K562 (cell line): ENCODE data around the gene LCTL. TPM values are rescaled to one million over a fixed set of nuclear protein-coding genes. Genes with fewer than 3 reads are reported as not detected.

Experiments
- BCOR ChIP-seq: fragments of 450-650 bp; IDR thresholded peaks from 2 replicates; pipeline ENCODE4 v1.6.1; 2016
- MAFK ChIP-seq: IDR thresholded peaks from 2 replicates; pipeline ENCODE4 v1.6.1; 2011; ENCODE audit warnings: low read length, improper control_type of control experiment
- NR2F6 ChIP-seq: fragments of 450-650 bp; formaldehyde crosslinking; IDR thresholded peaks from 2 replicates; pipeline ENCODE4 v1.4.0; 2020; ENCODE audit warnings: mild to moderate bottlenecking
- PYGO2 ChIP-seq: fragments of 450-650 bp; IDR thresholded peaks from 2 replicates; pipeline ENCODE4 v1.6.1; 2016; ENCODE audit warnings: mild to moderate bottlenecking, missing genetic modification characterization, moderate library complexity, missing compliant biosample characterization
- RBFOX2 ChIP-seq: fragments of 200-400 bp; formaldehyde crosslinking; IDR thresholded peaks from 2 replicates; pipeline ENCODE4 v1.6.1; 2017; ENCODE audit warnings: low read depth, mild to moderate bottlenecking, low read length, moderate library complexity
- SRSF7 ChIP-seq: fragments of 200-400 bp; formaldehyde crosslinking; optimal IDR thresholded peaks from 2 replicates; pipeline ENCODE3; 2017; ENCODE audit warnings: mild to moderate bottlenecking, low read depth, low read length
- ZNF12 ChIP-seq: sonication (generic); formaldehyde crosslinking; IDR thresholded peaks from 2 replicates; pipeline ENCODE4 v1.4.0; 2020; ENCODE audit warnings: mild to moderate bottlenecking, missing genetic modification reagents
- polyA plus RNA-seq, 8 experiments: library from polyadenylated mRNA; depleted of rRNA in 4 of 8; stranded (reverse) in 5 of 8; unstranded in 3 of 8; fragments of >200 nt; fragmentation: Nextera tagmentation in 2 of 8; fragmentation: Illumina TruSeq in 1 of 8; extraction: Ambion mirVana in 2 of 8; extraction: Trizol in 1 of 8; gene quantifications; 2 replicates each; pipeline versions ENCODE4 v1.2.1 to v1.2.3, GENCODE V29; 2011 to 2014; ENCODE audit warnings: inconsistent platforms in 1 of 8, missing spikeins in 1 of 8
- total RNA-seq, 7 experiments: library from RNA; depleted of rRNA in 6 of 7; stranded (reverse); fragments of >200 nt in 6 of 7; fragmentation: Illumina TruSeq in 2 of 7; extraction: Trizol in 2 of 7; gene quantifications; 2 replicates each; pipeline versions ENCODE4 v1.2.1 to v1.2.3, GENCODE V29; 2011 to 2021; ENCODE audit warnings: low replicate concordance in 1 of 7
- TF ChIP-seq, protein P1 (sequence below), 2 experiments: IDR thresholded peaks in 1 of 2; conservative IDR thresholded peaks in 1 of 2; 2 replicates each; pipeline ENCODE4 v1.6.1; 2016; ENCODE audit warnings: low read depth in 2 of 2, mild to moderate bottlenecking in 1 of 2, missing compliant biosample characterization in 1 of 2, missing genetic modification characterization in 1 of 2, moderate library complexity in 1 of 2
- TF ChIP-seq, protein P2 (sequence below): fragments of 450-650 bp; formaldehyde crosslinking; IDR thresholded peaks from 2 replicates; pipeline ENCODE4 v1.4.0; 2022; ENCODE audit warnings: mild to moderate bottlenecking, moderate library complexity
- TF ChIP-seq, protein P3 (sequence below), 2 experiments: fragments of 450-650 bp in 1 of 2; sonication (generic) in 1 of 2; formaldehyde crosslinking in 1 of 2; IDR thresholded peaks; 2 replicates each; pipeline versions ENCODE4 v1.7.1 to v1.9.0; 2016 to 2022; ENCODE audit warnings: inconsistent platforms in 1 of 2, mild to moderate bottlenecking in 1 of 2, missing genetic modification reagents in 1 of 2
- TF ChIP-seq, protein P4 (sequence below): fragments of 250-450 bp; sonication (Bioruptor Pico); IDR thresholded peaks from 2 replicates; pipeline ENCODE4 v1.8.0; 2022; ENCODE audit warnings: moderate library complexity, mild to moderate bottlenecking, inconsistent platforms
- TF ChIP-seq, protein P5 (sequence below): fragments of 450-650 bp; conservative IDR thresholded peaks from 2 replicates; pipeline ENCODE4 v1.6.1; 2016; ENCODE audit warnings: missing genetic modification characterization, low read depth, mild to moderate bottlenecking, control low read depth, missing compliant biosample characterization

The LCTL gene
- total and polyA plus RNA-seq, 9 of the 15 experiments (the other 6 are each of a cell fraction or from before 2014, with no cell fraction given) = 0.08 to 0.31 (median 0.17) TPM; not detected in 6

DNA sequence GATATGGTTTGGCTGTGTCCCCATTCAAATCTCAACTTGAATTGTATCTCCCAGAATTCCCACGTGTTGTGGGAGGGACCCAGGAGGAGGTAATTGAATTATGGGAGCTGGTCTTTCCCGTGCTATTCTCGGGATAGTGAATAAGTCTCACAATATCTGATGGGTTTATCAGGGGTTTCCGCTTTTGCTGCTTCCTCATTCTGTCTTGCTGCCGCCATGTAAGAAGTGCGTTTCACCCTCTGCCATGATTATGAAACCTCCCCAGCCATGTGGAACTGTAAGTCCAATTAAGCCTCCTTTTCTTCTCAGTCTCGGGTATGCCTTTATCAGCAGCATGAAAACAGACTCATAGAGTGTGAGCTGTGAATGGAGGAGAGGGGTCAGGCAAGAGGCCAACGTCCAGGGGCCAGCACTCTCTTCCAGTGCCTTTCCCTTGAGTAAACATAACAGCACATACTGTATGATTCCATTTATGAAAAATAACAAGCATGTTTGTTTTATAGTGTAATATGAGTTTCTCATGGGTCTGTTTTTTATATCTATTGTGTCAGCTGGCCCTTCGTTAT is 16.3 kb upstream of the LCTL start (continued):
- TF ChIP-seq, protein P1, sequence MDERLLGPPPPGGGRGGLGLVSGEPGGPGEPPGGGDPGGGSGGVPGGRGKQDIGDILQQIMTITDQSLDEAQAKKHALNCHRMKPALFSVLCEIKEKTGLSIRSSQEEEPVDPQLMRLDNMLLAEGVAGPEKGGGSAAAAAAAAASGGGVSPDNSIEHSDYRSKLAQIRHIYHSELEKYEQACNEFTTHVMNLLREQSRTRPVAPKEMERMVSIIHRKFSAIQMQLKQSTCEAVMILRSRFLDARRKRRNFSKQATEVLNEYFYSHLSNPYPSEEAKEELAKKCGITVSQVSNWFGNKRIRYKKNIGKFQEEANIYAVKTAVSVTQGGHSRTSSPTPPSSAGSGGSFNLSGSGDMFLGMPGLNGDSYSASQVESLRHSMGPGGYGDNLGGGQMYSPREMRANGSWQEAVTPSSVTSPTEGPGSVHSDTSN (CRISPR knock-in tag; IDR thresholded peaks at IDR 0.05; ENCODE audit: low read depth) = no peak
- TF ChIP-seq, protein P1 (tag; conservative IDR thresholded peaks at IDR 0.05; ENCODE audit: low read depth) = no peak
- no peak for TF ChIP-seq PYGO2 (tag)
- no peak for TF ChIP-seq BCOR
- no peak for TF ChIP-seq ZNF12
- TF ChIP-seq, protein P2, sequence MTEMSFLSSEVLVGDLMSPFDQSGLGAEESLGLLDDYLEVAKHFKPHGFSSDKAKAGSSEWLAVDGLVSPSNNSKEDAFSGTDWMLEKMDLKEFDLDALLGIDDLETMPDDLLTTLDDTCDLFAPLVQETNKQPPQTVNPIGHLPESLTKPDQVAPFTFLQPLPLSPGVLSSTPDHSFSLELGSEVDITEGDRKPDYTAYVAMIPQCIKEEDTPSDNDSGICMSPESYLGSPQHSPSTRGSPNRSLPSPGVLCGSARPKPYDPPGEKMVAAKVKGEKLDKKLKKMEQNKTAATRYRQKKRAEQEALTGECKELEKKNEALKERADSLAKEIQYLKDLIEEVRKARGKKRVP (CRISPR knock-in tag) = peak; percentile 47; the same call in 1 of the 2 replicates
- peak; percentile 78 for TF ChIP-seq RBFOX2
- TF ChIP-seq, protein P3, sequence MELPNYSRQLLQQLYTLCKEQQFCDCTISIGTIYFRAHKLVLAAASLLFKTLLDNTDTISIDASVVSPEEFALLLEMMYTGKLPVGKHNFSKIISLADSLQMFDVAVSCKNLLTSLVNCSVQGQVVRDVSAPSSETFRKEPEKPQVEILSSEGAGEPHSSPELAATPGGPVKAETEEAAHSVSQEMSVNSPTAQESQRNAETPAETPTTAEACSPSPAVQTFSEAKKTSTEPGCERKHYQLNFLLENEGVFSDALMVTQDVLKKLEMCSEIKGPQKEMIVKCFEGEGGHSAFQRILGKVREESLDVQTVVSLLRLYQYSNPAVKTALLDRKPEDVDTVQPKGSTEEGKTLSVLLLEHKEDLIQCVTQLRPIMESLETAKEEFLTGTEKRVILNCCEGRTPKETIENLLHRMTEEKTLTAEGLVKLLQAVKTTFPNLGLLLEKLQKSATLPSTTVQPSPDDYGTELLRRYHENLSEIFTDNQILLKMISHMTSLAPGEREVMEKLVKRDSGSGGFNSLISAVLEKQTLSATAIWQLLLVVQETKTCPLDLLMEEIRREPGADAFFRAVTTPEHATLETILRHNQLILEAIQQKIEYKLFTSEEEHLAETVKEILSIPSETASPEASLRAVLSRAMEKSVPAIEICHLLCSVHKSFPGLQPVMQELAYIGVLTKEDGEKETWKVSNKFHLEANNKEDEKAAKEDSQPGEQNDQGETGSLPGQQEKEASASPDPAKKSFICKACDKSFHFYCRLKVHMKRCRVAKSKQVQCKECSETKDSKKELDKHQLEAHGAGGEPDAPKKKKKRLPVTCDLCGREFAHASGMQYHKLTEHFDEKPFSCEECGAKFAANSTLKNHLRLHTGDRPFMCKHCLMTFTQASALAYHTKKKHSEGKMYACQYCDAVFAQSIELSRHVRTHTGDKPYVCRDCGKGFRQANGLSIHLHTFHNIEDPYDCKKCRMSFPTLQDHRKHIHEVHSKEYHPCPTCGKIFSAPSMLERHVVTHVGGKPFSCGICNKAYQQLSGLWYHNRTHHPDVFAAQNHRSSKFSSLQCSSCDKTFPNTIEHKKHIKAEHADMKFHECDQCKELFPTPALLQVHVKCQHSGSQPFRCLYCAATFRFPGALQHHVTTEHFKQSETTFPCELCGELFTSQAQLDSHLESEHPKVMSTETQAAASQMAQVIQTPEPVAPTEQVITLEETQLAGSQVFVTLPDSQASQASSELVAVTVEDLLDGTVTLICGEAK (IDR thresholded peaks at IDR 0.05) = no peak; the same call in 1 of the 2 replicates
- TF ChIP-seq, protein P3 (CRISPR knock-in tag; IDR thresholded peaks at IDR 0.05) = no peak
- no peak for TF ChIP-seq MAFK
- TF ChIP-seq, protein P4, sequence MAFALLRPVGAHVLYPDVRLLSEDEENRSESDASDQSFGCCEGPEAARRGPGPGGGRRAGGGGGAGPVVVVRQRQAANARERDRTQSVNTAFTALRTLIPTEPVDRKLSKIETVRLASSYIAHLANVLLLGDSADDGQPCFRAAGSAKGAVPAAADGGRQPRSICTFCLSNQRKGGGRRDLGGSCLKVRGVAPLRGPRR (CRISPR knock-in tag) = no peak
- no peak for TF ChIP-seq SRSF7
- TF ChIP-seq NR2F6 = no peak
- TF ChIP-seq, protein P5, sequence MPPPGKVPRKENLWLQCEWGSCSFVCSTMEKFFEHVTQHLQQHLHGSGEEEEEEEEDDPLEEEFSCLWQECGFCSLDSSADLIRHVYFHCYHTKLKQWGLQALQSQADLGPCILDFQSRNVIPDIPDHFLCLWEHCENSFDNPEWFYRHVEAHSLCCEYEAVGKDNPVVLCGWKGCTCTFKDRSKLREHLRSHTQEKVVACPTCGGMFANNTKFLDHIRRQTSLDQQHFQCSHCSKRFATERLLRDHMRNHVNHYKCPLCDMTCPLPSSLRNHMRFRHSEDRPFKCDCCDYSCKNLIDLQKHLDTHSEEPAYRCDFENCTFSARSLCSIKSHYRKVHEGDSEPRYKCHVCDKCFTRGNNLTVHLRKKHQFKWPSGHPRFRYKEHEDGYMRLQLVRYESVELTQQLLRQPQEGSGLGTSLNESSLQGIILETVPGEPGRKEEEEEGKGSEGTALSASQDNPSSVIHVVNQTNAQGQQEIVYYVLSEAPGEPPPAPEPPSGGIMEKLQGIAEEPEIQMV (tag) = no peak
